ENCODE measurements around the gene TTC39A. TPM values are rescaled to one million over a fixed set of nuclear protein-coding genes. Genes with fewer than 3 reads are reported as not detected.

Gene TTC39A
- total and polyA plus RNA-seq, 2 donors from 2014 or later, result 31.4 to 70.1 TPM

DNA sequence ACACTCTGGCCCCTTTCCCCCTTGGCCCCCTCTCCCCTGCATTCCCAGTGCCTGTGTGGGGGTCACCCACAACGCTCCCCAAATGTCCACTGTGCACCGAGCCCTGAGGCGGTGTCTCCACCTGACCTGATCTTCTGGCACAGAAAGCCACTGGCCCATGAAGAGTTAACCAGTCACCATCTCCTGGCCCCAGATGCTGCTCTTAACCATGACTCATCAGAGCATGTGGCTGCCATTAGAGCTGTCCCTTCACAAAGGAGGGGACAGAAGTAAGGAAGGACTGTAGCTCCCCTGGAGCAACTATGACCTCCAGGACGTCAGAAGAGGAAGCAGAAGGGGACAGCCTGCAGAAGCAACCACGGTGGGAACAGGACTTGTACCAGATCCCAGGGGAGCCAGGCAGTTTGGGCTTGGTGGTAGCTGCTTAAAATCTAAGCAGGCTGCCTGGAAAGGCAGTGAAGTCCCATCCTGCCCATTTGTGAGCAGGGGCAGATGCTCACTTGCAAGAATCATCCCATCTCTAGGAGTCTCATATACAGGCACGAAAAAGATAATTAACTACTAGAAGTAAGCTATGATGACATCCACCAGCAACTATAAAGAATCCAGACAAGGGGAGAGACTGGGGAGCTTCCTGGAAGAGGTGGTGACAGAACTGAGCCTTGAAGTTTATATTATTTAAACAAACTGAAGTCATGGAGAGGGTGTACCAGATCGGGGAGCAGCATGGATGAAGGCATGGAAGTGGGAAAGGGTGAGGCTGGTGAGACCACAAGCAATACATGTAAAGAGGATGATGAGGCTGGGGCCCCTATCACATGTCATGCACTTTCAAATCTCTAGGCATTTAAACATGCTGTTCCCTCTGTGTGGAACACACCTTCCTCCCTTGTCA, 1.1 kb upstream of the TTC39A start:
- no peaks in the 10 kb centered on the region for H3K27me3 ChIP-seq (ENCODE audit: control insufficient read depth, insufficient read depth, low read length)
- H3K4me1 ChIP-seq (ENCODE audit: control insufficient read depth in 2 of 3, insufficient read depth in 2 of 3, low read depth in 1 of 3, low read length in 3 of 3), result peaks cover 0 to 10% (median 5%) of the 10 kb centered on the region in 3 donors
- H3K36me3 ChIP-seq (ENCODE audit: control insufficient read depth in 2 of 3, insufficient read depth in 3 of 3, low read length in 3 of 3), result no peaks in the 10 kb centered on the region
- TF ChIP-seq, protein P1, sequence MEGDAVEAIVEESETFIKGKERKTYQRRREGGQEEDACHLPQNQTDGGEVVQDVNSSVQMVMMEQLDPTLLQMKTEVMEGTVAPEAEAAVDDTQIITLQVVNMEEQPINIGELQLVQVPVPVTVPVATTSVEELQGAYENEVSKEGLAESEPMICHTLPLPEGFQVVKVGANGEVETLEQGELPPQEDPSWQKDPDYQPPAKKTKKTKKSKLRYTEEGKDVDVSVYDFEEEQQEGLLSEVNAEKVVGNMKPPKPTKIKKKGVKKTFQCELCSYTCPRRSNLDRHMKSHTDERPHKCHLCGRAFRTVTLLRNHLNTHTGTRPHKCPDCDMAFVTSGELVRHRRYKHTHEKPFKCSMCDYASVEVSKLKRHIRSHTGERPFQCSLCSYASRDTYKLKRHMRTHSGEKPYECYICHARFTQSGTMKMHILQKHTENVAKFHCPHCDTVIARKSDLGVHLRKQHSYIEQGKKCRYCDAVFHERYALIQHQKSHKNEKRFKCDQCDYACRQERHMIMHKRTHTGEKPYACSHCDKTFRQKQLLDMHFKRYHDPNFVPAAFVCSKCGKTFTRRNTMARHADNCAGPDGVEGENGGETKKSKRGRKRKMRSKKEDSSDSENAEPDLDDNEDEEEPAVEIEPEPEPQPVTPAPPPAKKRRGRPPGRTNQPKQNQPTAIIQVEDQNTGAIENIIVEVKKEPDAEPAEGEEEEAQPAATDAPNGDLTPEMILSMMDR (IDR thresholded peaks at IDR 0.05; ENCODE audit: borderline replicate concordance, extremely low read depth, insufficient read depth), result no peak
- H3K9ac ChIP-seq (ENCODE audit: low read length in 3 of 3), result peak overlapping the region in 1 of 3 donors; percentile 58
- H3K4me3 ChIP-seq (ENCODE audit: low read length in 3 of 3), result peak overlapping the region in 1 of 3 donors; percentile 63
- FAIRE-seq, result no peak
- intact Hi-C loops (cut with DNase I), result no loop called here
- H3K27ac ChIP-seq (ENCODE audit: low read depth in 2 of 2, low read length in 2 of 2), result peak overlapping the region in 1 of 2 donors; percentile 69
- H3K9me3 ChIP-seq (ENCODE audit: control insufficient read depth in 2 of 3, insufficient read depth in 1 of 3, low read length in 3 of 3), result no peaks in the 10 kb centered on the region
- DNase-seq, result peak; percentile 45 to 76 (median 68)

DNA sequence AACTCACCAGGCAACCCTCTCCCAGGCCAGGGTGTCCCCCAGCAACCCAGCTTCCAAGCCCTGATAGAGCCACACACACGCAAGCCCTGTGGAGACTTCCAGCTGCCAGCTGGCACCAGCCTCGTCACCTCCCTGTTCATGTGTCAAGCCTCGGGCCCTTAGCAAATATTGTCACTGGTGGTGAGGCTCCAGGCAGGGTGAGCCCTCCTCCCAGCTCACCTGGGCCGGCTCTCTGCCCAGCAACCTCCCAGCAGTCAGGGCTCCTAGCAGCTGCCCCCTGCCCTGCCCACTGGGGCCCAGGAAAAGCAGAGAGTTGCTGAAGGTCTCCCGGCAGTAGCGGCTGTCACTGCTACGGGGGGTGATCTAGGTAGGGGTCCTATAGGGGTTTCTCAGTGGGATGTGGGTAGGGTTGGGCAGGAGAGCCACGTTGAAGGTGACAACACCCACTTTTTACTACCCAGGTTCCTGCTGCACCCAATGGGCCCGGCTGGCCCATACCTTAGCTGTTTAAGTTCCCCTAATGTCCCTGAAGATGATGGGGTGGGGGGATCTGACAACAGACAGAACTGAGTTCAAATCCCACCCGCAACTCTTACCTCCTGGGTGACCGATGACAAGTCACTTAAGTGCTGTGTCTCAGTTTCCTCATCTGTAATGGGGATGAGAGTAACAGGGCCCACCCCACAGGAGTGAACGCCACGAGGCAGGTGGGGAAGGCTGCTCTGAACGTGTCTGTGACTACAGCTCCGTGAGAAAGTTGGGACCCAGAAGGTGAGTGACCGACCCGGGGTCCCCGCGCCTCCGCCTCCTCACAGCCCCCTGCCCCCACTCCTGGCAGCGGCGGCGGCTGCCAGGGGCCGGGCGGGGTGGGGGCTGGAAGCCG, 678 bp downstream of the TTC39A start:
- Histone ChIP-seq H3K36me3 (ENCODE audit: control insufficient read depth in 2 of 3, insufficient read depth in 3 of 3, low read length in 3 of 3) (no peaks in the 10 kb centered on the region), H3K4me3 (ENCODE audit: low read length in 3 of 3) (peak overlapping the region in 2 of 3 donors; percentile 15 to 48), H3K4me1 (ENCODE audit: control insufficient read depth in 2 of 3, insufficient read depth in 2 of 3, low read depth in 1 of 3, low read length in 3 of 3) (peaks cover 0 to 12% (median 5%) of the 10 kb centered on the region in 3 donors), H3K9ac (ENCODE audit: low read length in 3 of 3) (peak overlapping the region in 1 of 3 donors; percentile 46), H3K27ac (ENCODE audit: low read depth in 2 of 2, low read length in 2 of 2) (peak overlapping the region; percentile 61 to 63), H3K9me3 (ENCODE audit: control insufficient read depth in 2 of 3, insufficient read depth in 1 of 3, low read length in 3 of 3) (no peaks in the 10 kb centered on the region), H3K27me3 (ENCODE audit: control insufficient read depth, insufficient read depth, low read length) (no peaks in the 10 kb centered on the region)
- DNase-seq (peak in 1 of 5 donors; percentile 80), FAIRE-seq (no peak)
- intact Hi-C loops (cut with DNase I), result no loop called here
- TF ChIP-seq, protein P1 (IDR thresholded peaks at IDR 0.05; ENCODE audit: borderline replicate concordance, extremely low read depth, insufficient read depth), result no peak

DNA sequence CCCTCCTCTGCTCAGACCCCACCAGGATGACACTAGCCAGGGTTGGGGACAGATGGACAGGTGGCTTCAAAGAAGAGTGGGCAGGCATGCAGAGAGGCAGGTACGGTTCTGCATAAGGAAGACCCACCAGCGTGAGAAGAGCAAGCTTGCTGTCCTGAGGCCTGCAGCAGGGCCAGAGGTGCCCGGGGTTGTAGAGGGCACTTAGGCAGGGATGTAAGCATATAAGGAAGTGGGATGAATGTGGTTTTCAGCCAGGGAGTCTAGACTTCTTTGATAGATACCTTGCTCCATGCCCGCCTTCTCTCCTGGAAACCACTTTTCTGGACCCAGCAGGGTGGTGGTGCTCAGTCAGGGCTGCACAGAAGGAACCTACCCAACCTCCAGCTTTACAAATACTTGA, 1.4 kb downstream of the TTC39A start:
- intact Hi-C loops (cut with DNase I), result no loop called here
- Histone ChIP-seq H3K4me3 (ENCODE audit: low read length in 3 of 3) (no peak overlapping the region), H3K9ac (ENCODE audit: low read length in 3 of 3) (peak overlapping the region in 1 of 3 donors; percentile 46), H3K4me1 (ENCODE audit: control insufficient read depth in 2 of 3, insufficient read depth in 2 of 3, low read depth in 1 of 3, low read length in 3 of 3) (peaks cover 0 to 14% (median 5%) of the 10 kb centered on the region in 3 donors), H3K27ac (ENCODE audit: low read depth in 2 of 2, low read length in 2 of 2) (peak overlapping the region in 1 of 2 donors; percentile 42), H3K27me3 (ENCODE audit: control insufficient read depth, insufficient read depth, low read length) (no peaks in the 10 kb centered on the region), H3K36me3 (ENCODE audit: control insufficient read depth in 2 of 3, insufficient read depth in 3 of 3, low read length in 3 of 3) (no peaks in the 10 kb centered on the region), H3K9me3 (ENCODE audit: control insufficient read depth in 2 of 3, insufficient read depth in 1 of 3, low read length in 3 of 3) (no peaks in the 10 kb centered on the region)
- TF ChIP-seq, protein P1 (IDR thresholded peaks at IDR 0.05; ENCODE audit: borderline replicate concordance, extremely low read depth, insufficient read depth), result no peak
- FAIRE-seq (no peak), DNase-seq (no peak)
